ENCODE measurements around the gene KCNK17.

Gene KCNK17

DNA sequence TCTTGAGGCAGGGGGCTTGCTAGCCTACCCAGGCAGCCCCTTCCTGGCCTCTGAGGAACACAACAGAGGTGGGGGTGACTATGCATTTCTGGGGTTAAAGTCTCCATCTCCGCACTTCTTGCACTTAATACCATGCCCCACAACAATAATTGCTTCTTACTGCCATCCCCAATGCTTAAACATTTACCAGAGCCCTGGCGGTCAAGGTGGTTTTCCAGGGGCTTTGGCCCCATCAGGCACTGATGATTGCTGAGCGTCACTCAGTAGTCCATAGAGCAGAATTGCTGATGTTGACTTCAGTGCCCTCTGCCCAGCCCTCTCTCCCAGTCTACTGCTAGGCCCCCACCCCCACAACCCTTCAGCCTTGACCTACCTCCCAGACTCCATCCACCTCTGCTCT is 52.5 kb downstream of the KCNK17 start:
- H3K9me3 ChIP-seq (ENCODE audit: insufficient read depth, low read length): no peaks in the 10 kb centered on the region
- H3K4me2 ChIP-seq (ENCODE audit: low read length): no peak overlapping the region
- TF ChIP-seq, protein P1, sequence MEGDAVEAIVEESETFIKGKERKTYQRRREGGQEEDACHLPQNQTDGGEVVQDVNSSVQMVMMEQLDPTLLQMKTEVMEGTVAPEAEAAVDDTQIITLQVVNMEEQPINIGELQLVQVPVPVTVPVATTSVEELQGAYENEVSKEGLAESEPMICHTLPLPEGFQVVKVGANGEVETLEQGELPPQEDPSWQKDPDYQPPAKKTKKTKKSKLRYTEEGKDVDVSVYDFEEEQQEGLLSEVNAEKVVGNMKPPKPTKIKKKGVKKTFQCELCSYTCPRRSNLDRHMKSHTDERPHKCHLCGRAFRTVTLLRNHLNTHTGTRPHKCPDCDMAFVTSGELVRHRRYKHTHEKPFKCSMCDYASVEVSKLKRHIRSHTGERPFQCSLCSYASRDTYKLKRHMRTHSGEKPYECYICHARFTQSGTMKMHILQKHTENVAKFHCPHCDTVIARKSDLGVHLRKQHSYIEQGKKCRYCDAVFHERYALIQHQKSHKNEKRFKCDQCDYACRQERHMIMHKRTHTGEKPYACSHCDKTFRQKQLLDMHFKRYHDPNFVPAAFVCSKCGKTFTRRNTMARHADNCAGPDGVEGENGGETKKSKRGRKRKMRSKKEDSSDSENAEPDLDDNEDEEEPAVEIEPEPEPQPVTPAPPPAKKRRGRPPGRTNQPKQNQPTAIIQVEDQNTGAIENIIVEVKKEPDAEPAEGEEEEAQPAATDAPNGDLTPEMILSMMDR (IDR thresholded peaks at IDR 0.05; ENCODE audit: low read depth, low read length): no peak
- TF ChIP-seq EZH2phosphoT487 (IDR thresholded peaks at IDR 0.05; ENCODE audit: low read depth): no peak
- no peaks in the 10 kb centered on the region for H4K20me1 ChIP-seq (ENCODE audit: insufficient read depth, low read length)
- peaks cover 30% of the 10 kb centered on the region for H3K27me3 ChIP-seq (ENCODE audit: low read depth, low read length)
- H3K79me2 ChIP-seq (ENCODE audit: low read length): no peaks in the 10 kb centered on the region
- no peak overlapping the region for H2AFZ ChIP-seq (ENCODE audit: low read depth, low read length)
- H3K4me1 ChIP-seq (ENCODE audit: low read length): no peaks in the 10 kb centered on the region
- H3K27ac ChIP-seq (ENCODE audit: low read length): no peak overlapping the region
- no peak overlapping the region for H3K4me3 ChIP-seq (ENCODE audit: low read length)
- H3K36me3 ChIP-seq (replicated peaks; ENCODE audit: low read depth, low read length): no peaks in the 10 kb centered on the region
- H3K9ac ChIP-seq (ENCODE audit: low read length): no peak overlapping the region

DNA sequence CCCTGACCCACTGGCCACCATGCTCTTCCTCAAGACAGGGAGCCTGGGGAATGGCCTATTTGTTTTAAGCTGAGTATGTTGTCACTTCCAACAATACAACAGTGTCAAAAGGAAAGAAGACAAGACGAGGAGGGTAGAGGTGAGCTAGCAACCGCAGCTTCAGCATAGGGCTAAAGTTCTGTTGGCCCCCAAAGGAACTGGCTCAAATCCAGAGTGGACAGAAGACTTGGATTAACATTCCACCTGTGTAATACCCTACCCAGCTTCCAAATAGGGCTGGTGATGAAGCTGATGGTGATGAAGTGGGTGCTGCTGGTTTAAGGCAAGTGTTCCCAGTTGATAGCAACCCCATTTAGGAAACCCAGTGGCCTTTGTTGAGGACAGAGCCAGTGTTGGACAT is 53.3 kb downstream of the KCNK17 start:
- peaks cover 34% of the 10 kb centered on the region for H3K27me3 ChIP-seq (ENCODE audit: low read depth, low read length)
- H3K9ac ChIP-seq (ENCODE audit: low read length): no peak overlapping the region
- H3K9me3 ChIP-seq (ENCODE audit: insufficient read depth, low read length): no peaks in the 10 kb centered on the region
- no peaks in the 10 kb centered on the region for H3K4me1 ChIP-seq (ENCODE audit: low read length)
- no peaks in the 10 kb centered on the region for H4K20me1 ChIP-seq (ENCODE audit: insufficient read depth, low read length)
- H3K36me3 ChIP-seq (replicated peaks; ENCODE audit: low read depth, low read length): no peaks in the 10 kb centered on the region
- no peak overlapping the region for H2AFZ ChIP-seq (ENCODE audit: low read depth, low read length)
- TF ChIP-seq EZH2phosphoT487 (IDR thresholded peaks at IDR 0.05; ENCODE audit: low read depth): no peak
- TF ChIP-seq, protein P1 (IDR thresholded peaks at IDR 0.05; ENCODE audit: low read depth, low read length): no peak
- H3K27ac ChIP-seq (ENCODE audit: low read length): no peak overlapping the region
- no peaks in the 10 kb centered on the region for H3K79me2 ChIP-seq (ENCODE audit: low read length)
- H3K4me3 ChIP-seq (ENCODE audit: low read length): no peak overlapping the region
- H3K4me2 ChIP-seq (ENCODE audit: low read length): no peak overlapping the region

DNA sequence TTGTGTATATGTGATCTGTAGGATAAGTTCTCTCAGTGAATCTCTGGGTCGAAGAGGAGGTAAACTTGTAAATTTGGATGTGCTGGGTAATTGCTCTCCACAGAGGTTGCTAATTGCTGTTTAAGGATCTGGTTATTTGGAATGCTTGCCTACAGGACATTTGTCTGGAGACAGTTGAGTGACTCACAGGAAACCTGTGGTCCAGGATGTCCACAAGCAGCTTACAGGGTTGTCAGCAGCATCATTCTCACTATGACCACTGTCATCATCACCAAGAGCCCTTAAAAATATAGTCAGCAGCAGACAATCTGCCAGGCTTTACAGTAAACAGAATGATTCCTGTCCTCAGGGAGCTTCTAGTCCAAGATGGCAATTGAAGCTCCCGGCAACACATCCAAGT is 53.8 kb downstream of the KCNK17 start:
- Histone ChIP-seq H3K36me3 (replicated peaks; ENCODE audit: low read depth, low read length) (no peaks in the 10 kb centered on the region), H3K9me3 (ENCODE audit: insufficient read depth, low read length) (no peaks in the 10 kb centered on the region), H4K20me1 (ENCODE audit: insufficient read depth, low read length) (no peaks in the 10 kb centered on the region), H3K27ac (ENCODE audit: low read length) (no peak overlapping the region), H3K79me2 (ENCODE audit: low read length) (no peaks in the 10 kb centered on the region), H2AFZ (ENCODE audit: low read depth, low read length) (no peak overlapping the region), H3K4me1 (ENCODE audit: low read length) (no peaks in the 10 kb centered on the region), H3K27me3 (ENCODE audit: low read depth, low read length) (peaks cover 34% of the 10 kb centered on the region), H3K4me2 (ENCODE audit: low read length) (no peak overlapping the region), H3K9ac (ENCODE audit: low read length) (no peak overlapping the region), H3K4me3 (ENCODE audit: low read length) (no peak overlapping the region)
- TF ChIP-seq EZH2phosphoT487 (IDR thresholded peaks at IDR 0.05; ENCODE audit: low read depth): no peak
- TF ChIP-seq, protein P1 (IDR thresholded peaks at IDR 0.05; ENCODE audit: low read depth, low read length): no peak

DNA sequence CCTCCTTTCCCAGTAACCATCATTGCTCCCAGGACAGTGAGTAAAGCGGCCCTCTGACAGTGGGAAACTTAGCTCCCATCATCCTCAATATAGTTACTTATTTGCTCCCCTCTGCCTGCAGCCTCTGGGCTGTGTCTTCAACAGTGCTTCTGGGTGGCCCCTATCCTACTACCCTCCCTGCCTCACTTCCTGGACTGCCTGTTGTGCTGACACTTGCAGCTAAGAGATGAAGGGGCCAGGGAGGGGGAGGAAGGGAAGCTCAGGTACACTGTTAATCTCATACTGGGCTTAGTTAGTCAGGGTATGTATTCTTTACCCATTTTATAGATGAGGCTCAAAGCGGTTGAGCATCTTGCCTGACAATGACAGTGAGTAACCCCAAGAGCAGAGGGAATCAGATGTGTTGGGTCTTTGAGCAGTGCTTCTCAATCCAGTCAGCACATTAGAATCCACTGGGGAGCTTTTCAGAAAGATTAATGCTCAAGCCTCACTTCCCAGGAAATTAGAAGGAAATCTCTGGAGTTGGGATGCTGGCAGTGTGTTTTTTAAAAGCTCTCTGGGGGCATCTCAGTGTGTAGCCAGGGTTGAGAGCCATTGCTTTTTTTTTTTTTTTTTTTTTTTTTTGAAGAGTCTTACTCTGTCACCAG is 57.8 kb downstream of the KCNK17 start:
- H3K27me3 ChIP-seq (ENCODE audit: low read depth, low read length): peaks cover 50% of the 10 kb centered on the region
- no peak overlapping the region for H3K4me2 ChIP-seq (ENCODE audit: low read length)

More for the DNA sequence above, 57.8 kb downstream of the KCNK17 start:
- Histone ChIP-seq H3K4me1 (ENCODE audit: low read length) (no peaks in the 10 kb centered on the region), H3K4me3 (ENCODE audit: low read length) (no peak overlapping the region), H4K20me1 (ENCODE audit: insufficient read depth, low read length) (no peaks in the 10 kb centered on the region), H2AFZ (ENCODE audit: low read depth, low read length) (no peak overlapping the region), H3K27ac (ENCODE audit: low read length) (no peak overlapping the region), H3K79me2 (ENCODE audit: low read length) (no peaks in the 10 kb centered on the region), H3K36me3 (replicated peaks; ENCODE audit: low read depth, low read length) (no peaks in the 10 kb centered on the region), H3K9ac (ENCODE audit: low read length) (no peak overlapping the region), H3K9me3 (ENCODE audit: insufficient read depth, low read length) (no peaks in the 10 kb centered on the region)
- TF ChIP-seq EZH2phosphoT487 (IDR thresholded peaks at IDR 0.05; ENCODE audit: low read depth): no peak
- TF ChIP-seq, protein P1 (IDR thresholded peaks at IDR 0.05; ENCODE audit: low read depth, low read length): no peak

Data from OCI-LY3 (cell line).